ENCODE results near the gene CPNE6. TPM values are rescaled to one million over a fixed set of nuclear protein-coding genes. Genes with fewer than 3 reads are reported as not detected.

CPNE6 gene
- 0.06 to 0.34 TPM (median 0.13 TPM) in 5 replicates for total RNA-seq (2022; extraction: Qiagen RNA extraction)

DNA sequence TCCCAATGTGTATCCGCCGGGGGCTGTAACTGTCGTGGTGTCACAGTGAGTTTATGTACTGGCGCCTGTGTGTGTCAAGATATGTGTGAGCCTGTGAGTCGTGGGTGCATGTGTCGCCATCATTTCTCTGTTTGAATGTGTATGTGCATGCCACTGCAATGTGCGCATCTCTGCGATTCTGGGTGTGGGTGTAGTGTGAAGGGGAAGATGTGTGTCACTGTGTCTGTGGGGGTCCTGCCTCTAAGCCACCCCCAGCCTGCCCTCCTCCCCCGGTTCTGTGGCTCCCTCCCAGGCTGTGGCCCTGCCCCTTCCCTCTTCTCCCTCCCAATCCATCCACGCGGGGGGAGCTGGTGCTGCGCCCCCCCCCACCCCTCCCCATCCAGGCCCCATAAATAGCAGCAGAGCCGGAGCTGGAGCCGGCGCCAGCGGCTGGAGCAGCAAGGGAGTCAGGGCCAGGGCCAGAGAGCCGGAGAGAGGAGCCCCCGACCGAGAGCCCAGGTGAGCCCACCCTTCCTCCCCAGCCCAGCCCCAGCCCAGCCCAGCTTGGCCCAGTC, at the start of gene CPNE6:
TSS of gene CPNE6 (plus strand) at position 419 of the 554 bp plus-strand sequence. CDS start 1,375 bp downstream, outside the sequence.

DNA sequence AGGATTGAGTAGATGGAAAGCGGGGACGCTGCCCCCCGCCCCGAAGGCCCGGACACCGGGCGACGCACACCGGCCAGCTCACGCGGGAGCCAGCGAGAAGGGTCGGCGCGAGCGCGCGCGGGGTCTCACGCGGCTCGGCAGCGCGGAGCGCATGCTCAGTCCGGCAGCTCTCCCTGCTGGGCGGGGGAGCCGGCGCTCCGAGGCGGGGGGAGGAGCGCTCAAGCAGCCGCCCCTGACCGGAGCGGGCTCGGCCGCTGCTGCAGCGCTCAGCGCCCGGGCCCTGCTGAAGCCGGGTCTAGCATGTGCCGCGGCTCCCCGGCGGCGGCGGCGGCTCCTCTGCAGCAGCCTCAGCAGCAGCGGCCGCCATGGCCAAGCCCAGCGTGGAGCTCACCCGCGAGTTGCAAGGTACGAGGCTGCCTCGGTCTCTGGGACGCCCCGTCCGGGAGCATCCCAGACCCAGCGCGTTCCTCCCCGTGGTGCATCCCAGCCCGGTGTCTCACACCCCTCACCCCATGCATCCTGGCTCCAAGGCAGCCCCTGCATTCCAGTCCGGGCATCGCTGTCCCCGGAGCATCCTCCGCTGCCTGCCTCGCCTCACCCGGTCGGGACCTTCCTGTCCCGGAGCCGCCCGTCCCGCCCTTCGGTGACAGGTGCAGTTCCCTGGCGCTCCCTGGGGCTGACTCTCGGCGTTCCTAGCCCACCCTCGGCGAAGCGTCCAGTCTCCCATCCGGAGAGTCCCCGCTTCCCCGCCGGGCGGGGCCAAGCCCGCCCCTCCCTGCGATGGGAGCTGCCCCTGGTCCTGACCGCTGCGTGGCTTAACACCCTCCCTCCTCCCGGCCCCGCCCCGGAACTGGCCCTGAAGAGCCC, 19.3 kb upstream of the CPNE6 start, which contains the start of gene CARMIL3:
TSS of gene CARMIL3 (plus strand) at position 221 of the 867 bp plus-strand sequence. CDS start at position 366, 145 bp downstream.

GRCh38 chr14:24093901-24094840, 22.8 kb downstream of the CPNE6 start, which contains the start of gene PCK2:
Gene PCK2 (plus strand): TSS chr14:24094311. CDS start chr14:24094406, 95 bp downstream.

GRCh38 chr14:24114532-24115421, 43.4 kb downstream of the CPNE6 start, which contains the start of the genes DCAF11 and NRL:
Gene DCAF11 (plus strand): TSS chr14:24114777. CDS start chr14:24115595, 818 bp downstream.
Gene NRL (minus strand): TSS chr14:24114949. CDS start chr14:24082848, 32,101 bp downstream.

Other genes with a start within 250 kb of the CPNE6 start
- 45.2 to 49.2 TPM (median 47.5 TPM) in 5 replicates for gene DHRS4, start 117.8 kb upstream of the CPNE6 start, total RNA-seq (2022; extraction: Qiagen RNA extraction)
- gene DHRS4L2, start 82.6 kb upstream of the CPNE6 start, total RNA-seq (2022; extraction: Qiagen RNA extraction) = 21.1 to 36.7 TPM (median 31.9 TPM) in 5 replicates
- gene CARMIL3, start 19.6 kb upstream of the CPNE6 start, total RNA-seq (2022; extraction: Qiagen RNA extraction) = 0.29 to 0.86 TPM (median 0.53 TPM) in 5 replicates
- 15.7 to 23.6 TPM (median 21.3 TPM) in 5 replicates for gene PCK2, start 22.7 kb downstream of the CPNE6 start, total RNA-seq (2022; extraction: Qiagen RNA extraction)
- 21.0 to 23.9 TPM (median 22.6 TPM) in 5 replicates for gene DCAF11, start 43.2 kb downstream of the CPNE6 start, total RNA-seq (2022; extraction: Qiagen RNA extraction)
- 0.60 to 1.2 TPM (median 0.86 TPM) in 5 replicates for gene NRL, start 43.4 kb downstream of the CPNE6 start, total RNA-seq (2022; extraction: Qiagen RNA extraction)
- 0.09 to 0.16 TPM (median 0.14 TPM) in 3 of 5 replicates, not detected in the others for gene FITM1, start 59.1 kb downstream of the CPNE6 start, total RNA-seq (2022; extraction: Qiagen RNA extraction)
- gene PSME1, start 64.6 kb downstream of the CPNE6 start, total RNA-seq (2022; extraction: Qiagen RNA extraction) = 138 to 176 TPM (median 145 TPM) in 5 replicates
- gene EMC9, start 70.0 kb downstream of the CPNE6 start, total RNA-seq (2022; extraction: Qiagen RNA extraction) = 47.5 to 52.9 TPM (median 49.0 TPM) in 5 replicates
- 137 to 183 TPM (median 150 TPM) in 5 replicates for gene PSME2, start 75.0 kb downstream of the CPNE6 start, total RNA-seq (2022; extraction: Qiagen RNA extraction)
- gene RNF31, start 75.9 kb downstream of the CPNE6 start, total RNA-seq (2022; extraction: Qiagen RNA extraction) = 22.5 to 40.0 TPM (median 36.1 TPM) in 5 replicates
- gene IRF9, start 89.7 kb downstream of the CPNE6 start, total RNA-seq (2022; extraction: Qiagen RNA extraction) = 15.8 to 20.8 TPM (median 16.9 TPM) in 5 replicates
- gene REC8, start 100.5 kb downstream of the CPNE6 start, total RNA-seq (2022; extraction: Qiagen RNA extraction) = 2.7 to 6.1 TPM (median 3.4 TPM) in 5 replicates
- 68.8 to 105 TPM (median 97.4 TPM) in 5 replicates for gene IPO4, start 117.3 kb downstream of the CPNE6 start, total RNA-seq (2022; extraction: Qiagen RNA extraction)
- 58.4 to 67.4 TPM (median 65.1 TPM) in 5 replicates for gene TM9SF1, start 123.9 kb downstream of the CPNE6 start, total RNA-seq (2022; extraction: Qiagen RNA extraction)
- not detected in 5 replicates for gene TSSK4, start 134.1 kb downstream of the CPNE6 start, total RNA-seq (2022; extraction: Qiagen RNA extraction)
- 81.0 to 115 TPM (median 82.9 TPM) in 5 replicates for gene CHMP4A, start 141.9 kb downstream of the CPNE6 start, total RNA-seq (2022; extraction: Qiagen RNA extraction)
- gene MDP1, start 144.5 kb downstream of the CPNE6 start, total RNA-seq (2022; extraction: Qiagen RNA extraction) = 23.3 to 28.2 TPM (median 26.8 TPM) in 5 replicates
- gene NEDD8, start 160.8 kb downstream of the CPNE6 start, total RNA-seq (2022; extraction: Qiagen RNA extraction) = 414 to 527 TPM (median 420 TPM) in 5 replicates
- gene GMPR2, start 161.4 kb downstream of the CPNE6 start, total RNA-seq (2022; extraction: Qiagen RNA extraction) = 52.0 to 70.3 TPM (median 55.1 TPM) in 5 replicates
- gene TINF2, start 171.1 kb downstream of the CPNE6 start, total RNA-seq (2022; extraction: Qiagen RNA extraction) = 30.5 to 38.0 TPM (median 34.9 TPM) in 5 replicates
- gene TGM1, start 191.6 kb downstream of the CPNE6 start, total RNA-seq (2022; extraction: Qiagen RNA extraction) = 0.82 to 1.4 TPM (median 1.1 TPM) in 5 replicates
- gene RABGGTA, start 200.0 kb downstream of the CPNE6 start, total RNA-seq (2022; extraction: Qiagen RNA extraction) = 13.5 to 15.8 TPM (median 14.7 TPM) in 5 replicates
- 9.3 to 12.6 TPM (median 11.1 TPM) in 5 replicates for gene DHRS1, start 228.2 kb downstream of the CPNE6 start, total RNA-seq (2022; extraction: Qiagen RNA extraction)
- gene NOP9, start 228.3 kb downstream of the CPNE6 start, total RNA-seq (2022; extraction: Qiagen RNA extraction) = 12.5 to 17.2 TPM (median 17.2 TPM) in 5 replicates
- 0.12 to 0.32 TPM (median 0.14 TPM) in 4 of 5 replicates, not detected in the other for gene CIDEB, start 236.4 kb downstream of the CPNE6 start, total RNA-seq (2022; extraction: Qiagen RNA extraction)
- gene LTB4R2, start 238.6 kb downstream of the CPNE6 start, total RNA-seq (2022; extraction: Qiagen RNA extraction) = 1.3 to 5.0 TPM (median 3.6 TPM) in 5 replicates
- 2.7 to 6.5 TPM (median 4.3 TPM) in 5 replicates for gene LTB4R, start 239.9 kb downstream of the CPNE6 start, total RNA-seq (2022; extraction: Qiagen RNA extraction)